Breast epithelium (tissue), 3 donors: Measurements from ENCODE around the gene FSTL4.

ENCODE experiments used
- CTCF ChIP-seq, 3 donors: fragments of 450-650 bp; IDR thresholded peaks; one replicate each; pipeline ENCODE4 v1.5.1; 2016 to 2017; ENCODE audit warnings: antibody characterized with exemption in 3 of 3, mild to moderate bottlenecking in 3 of 3, moderate library complexity in 3 of 3
- POLR2A ChIP-seq: fragments of 450-650 bp; IDR thresholded peaks from one replicate; pipeline ENCODE4 v1.6.1; 2016; ENCODE audit warnings: antibody characterized with exemption, mild to moderate bottlenecking, moderate library complexity

GRCh38 chr5:133580618-133581017 is 31.7 kb downstream of the FSTL4 start:
- TF ChIP-seq CTCF (IDR thresholded peaks at IDR 0.05) (no peak), POLR2A (no peak)
